ENCODE data around the gene TRPV6. TPM values are rescaled to one million over a fixed set of nuclear protein-coding genes. Genes with fewer than 3 reads are reported as not detected.

The TRPV6 gene
- total and polyA plus RNA-seq, 7 donors: under 0.01 TPM; not detected in 6

DNA sequence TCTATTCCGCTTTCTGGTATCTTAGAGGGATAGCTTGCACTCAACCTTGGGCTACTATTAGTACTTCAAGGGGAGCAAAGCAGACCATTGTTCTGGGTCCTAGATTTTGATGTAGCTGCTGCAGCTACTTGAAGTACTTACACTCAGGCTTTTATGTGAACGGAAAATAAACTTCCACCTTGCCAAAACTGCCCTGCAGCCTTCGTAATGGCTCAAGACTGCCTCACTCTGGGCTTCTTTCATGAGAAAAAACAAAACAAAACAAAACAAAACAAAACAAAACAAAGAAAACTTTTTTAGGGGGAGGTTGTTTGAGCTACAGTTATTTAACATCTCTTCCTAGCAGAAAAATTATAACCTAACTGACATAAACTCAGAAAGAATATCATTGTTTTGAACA, 50.1 kb downstream of the TRPV6 start:
- Histone ChIP-seq H3K9me3 (no peaks in the 10 kb centered on the region), H3K36me3 (ENCODE audit: insufficient read depth in 1 of 2, low read depth in 1 of 2) (no peaks in the 10 kb centered on the region), H3K27ac (no peak overlapping the region), H3K4me1 (no peaks in the 10 kb centered on the region), H3K27me3 (ENCODE audit: insufficient read depth in 3 of 3, low read length in 2 of 3) (no peaks in the 10 kb centered on the region), H3K4me3 (no peak overlapping the region)
- no peak for TF ChIP-seq CTCF (IDR thresholded peaks at IDR 0.05)
- no peak for DNase-seq
- no peak for ATAC-seq
- intact Hi-C loops (cut with DNase I): no loop called here
- WGBS, 3 donors: 18 to 43% (median 21%) methylated on average over 3 of the region's 3 CpGs

DNA sequence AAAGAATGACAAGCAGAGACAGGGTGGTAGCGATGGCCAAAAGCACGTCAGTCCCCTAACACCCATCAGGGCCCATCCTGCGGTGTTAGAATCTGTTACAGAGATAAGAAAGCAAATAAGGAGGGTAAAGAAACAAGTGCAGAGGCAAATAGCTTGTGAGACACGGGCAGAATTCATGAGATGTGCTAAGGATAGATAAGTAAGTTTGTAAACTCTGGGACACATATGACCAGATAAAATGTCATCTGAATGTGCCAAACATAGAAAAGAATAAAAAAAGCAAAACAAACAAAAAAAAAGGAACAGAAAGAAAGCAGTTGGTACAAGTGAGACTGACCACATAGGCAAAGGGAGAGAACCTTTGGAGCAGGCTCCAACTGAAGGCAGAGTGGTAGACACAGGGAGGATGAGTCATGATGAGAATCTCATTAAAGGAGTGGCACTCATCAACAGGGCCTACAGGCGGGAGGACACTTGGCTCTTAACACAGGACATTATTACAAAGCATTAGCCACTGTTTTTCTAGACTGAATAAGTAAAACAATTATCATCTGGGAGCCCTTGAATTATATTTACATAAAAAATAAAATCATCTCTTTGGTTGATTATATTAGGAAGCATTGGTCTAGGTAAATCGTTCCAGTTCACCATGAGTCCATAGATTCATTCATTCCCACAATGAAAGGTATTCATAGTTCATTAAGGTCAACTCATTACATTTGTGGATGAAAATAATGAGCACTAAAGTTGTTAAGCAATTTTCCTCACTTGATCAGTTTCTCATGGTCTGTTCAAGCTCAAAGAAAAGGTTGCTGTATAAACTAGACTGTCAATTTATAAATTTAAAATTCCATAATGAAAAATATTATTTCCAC, 52.1 kb downstream of the TRPV6 start:
- H3K27ac ChIP-seq: no peak overlapping the region
- no peaks in the 10 kb centered on the region for H3K9me3 ChIP-seq
- intact Hi-C loops (cut with DNase I): no loop called here
- no peak for TF ChIP-seq CTCF (IDR thresholded peaks at IDR 0.05)
- no peak for DNase-seq
- H3K4me3 ChIP-seq: no peak overlapping the region
- no peak for ATAC-seq
- WGBS, 3 donors: 72 to 81% (median 75%) methylated on average over 6 of the region's 6 CpGs
- H3K36me3 ChIP-seq (ENCODE audit: insufficient read depth in 1 of 2, low read depth in 1 of 2): no peaks in the 10 kb centered on the region
- no peaks in the 10 kb centered on the region for H3K27me3 ChIP-seq (ENCODE audit: insufficient read depth in 3 of 3, low read length in 2 of 3)
- no peaks in the 10 kb centered on the region for H3K4me1 ChIP-seq

DNA sequence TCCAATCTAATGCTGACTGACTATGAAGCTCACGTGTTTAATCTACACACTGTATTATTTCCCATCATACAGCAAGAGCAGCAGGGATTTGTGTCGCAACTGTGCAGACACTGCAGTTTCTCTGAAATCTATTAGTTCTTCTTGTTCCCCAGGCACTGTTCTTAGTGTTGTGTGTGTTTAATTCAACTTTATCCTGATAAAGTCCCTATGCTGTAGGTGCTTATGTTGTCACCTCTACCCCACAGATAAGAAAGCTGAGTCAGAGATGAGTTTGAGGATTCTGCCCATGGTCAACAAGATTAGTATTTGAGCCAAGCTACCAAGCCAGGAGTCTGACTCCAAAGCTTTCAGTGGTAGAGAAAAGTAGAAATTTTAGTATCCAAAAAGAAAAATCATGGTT, 53.1 kb downstream of the TRPV6 start:
- Histone ChIP-seq H3K27ac (no peak overlapping the region), H3K4me3 (no peak overlapping the region), H3K4me1 (no peaks in the 10 kb centered on the region), H3K27me3 (ENCODE audit: insufficient read depth in 3 of 3, low read length in 2 of 3) (no peaks in the 10 kb centered on the region), H3K36me3 (ENCODE audit: insufficient read depth in 1 of 2, low read depth in 1 of 2) (no peaks in the 10 kb centered on the region), H3K9me3 (no peaks in the 10 kb centered on the region)
- no peak for TF ChIP-seq CTCF (IDR thresholded peaks at IDR 0.05)
- DNase-seq: no peak
- intact Hi-C loops (cut with DNase I): no loop called here
- 72 to 80% (median 75%) methylated on average over 2 of the region's 2 CpGs for WGBS, 3 donors
- ATAC-seq: no peak

DNA sequence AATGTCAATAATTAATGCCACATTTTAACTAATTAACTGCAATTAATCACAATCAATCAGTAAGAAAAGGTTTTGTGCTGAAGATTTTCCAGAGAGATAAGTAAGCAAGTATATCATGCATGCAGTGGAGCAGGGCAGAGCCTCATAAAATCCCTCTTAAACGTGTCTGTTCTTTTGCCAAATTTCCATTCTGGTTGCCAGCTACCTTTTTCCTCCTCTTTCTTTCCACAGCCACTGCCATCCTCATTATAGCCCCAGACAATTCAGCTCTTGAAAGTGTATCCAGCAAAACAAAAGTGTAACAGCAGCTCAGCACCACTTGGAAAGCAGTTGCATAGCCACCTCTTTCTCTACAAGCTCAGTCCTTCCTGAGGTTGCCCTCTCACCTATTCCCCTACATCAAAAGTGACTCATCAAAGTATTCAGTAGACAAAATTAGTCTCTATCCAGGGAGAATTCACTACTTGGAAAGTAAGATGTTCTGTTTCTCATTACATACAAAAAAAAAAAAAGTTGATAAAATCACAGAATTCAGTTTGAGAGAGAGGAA, 57.5 kb downstream of the TRPV6 start:
- H3K4me1 ChIP-seq: no peaks in the 10 kb centered on the region
- H3K27me3 ChIP-seq (ENCODE audit: insufficient read depth in 3 of 3, low read length in 2 of 3): peaks cover 0 to 5% (median 0%) of the 10 kb centered on the region in 3 donors
- H3K27ac ChIP-seq: no peak overlapping the region
- intact Hi-C loops (cut with DNase I): no loop called here
- WGBS, 3 donors: 8 to 13% (median 12%) methylated on average over 1 of the region's 1 CpG
- no peaks in the 10 kb centered on the region for H3K36me3 ChIP-seq (ENCODE audit: insufficient read depth in 1 of 2, low read depth in 1 of 2)
- DNase-seq: no peak
- TF ChIP-seq CTCF (IDR thresholded peaks at IDR 0.05): no peak
- no peak for ATAC-seq
- no peaks in the 10 kb centered on the region for H3K9me3 ChIP-seq
- no peak overlapping the region for H3K4me3 ChIP-seq

Measured in psoas muscle (tissue), 8 donors.